Measurements from ENCODE around the gene TMEM59L.

TMEM59L gene

DNA sequence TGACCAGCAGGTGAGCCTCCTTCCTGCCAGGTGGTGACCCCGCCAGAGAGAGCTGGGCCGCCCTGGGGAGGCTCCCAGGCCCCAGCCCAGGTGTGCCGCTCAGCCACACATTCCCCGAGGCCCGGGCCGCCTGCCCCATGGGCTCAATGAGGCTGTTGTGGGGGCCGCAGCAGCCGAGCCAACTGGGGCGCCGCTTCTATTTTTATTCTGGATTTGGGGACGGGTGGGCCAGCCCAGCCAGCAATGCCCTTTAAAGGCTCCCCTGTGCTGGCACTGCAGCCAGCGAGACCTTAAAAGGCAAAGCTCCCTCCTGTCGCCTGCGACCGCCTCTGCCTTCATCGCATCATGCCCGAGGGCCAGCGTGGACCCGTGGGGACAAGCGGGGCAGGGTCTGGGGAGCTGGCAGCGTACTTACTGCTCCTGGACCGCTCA is 53.1 kb downstream of the TMEM59L start:
- DNase-seq (ENCODE audit: low read depth): no peak
- TF ChIP-seq, protein P1, sequence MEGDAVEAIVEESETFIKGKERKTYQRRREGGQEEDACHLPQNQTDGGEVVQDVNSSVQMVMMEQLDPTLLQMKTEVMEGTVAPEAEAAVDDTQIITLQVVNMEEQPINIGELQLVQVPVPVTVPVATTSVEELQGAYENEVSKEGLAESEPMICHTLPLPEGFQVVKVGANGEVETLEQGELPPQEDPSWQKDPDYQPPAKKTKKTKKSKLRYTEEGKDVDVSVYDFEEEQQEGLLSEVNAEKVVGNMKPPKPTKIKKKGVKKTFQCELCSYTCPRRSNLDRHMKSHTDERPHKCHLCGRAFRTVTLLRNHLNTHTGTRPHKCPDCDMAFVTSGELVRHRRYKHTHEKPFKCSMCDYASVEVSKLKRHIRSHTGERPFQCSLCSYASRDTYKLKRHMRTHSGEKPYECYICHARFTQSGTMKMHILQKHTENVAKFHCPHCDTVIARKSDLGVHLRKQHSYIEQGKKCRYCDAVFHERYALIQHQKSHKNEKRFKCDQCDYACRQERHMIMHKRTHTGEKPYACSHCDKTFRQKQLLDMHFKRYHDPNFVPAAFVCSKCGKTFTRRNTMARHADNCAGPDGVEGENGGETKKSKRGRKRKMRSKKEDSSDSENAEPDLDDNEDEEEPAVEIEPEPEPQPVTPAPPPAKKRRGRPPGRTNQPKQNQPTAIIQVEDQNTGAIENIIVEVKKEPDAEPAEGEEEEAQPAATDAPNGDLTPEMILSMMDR (IDR thresholded peaks at IDR 0.05; ENCODE audit: control insufficient read depth, insufficient read depth, low read depth, low read length, missing control alignments): no peak
- no peak overlapping the region for H3K4me3 ChIP-seq (ENCODE audit: control insufficient read depth, low read depth, low read length)

DNA sequence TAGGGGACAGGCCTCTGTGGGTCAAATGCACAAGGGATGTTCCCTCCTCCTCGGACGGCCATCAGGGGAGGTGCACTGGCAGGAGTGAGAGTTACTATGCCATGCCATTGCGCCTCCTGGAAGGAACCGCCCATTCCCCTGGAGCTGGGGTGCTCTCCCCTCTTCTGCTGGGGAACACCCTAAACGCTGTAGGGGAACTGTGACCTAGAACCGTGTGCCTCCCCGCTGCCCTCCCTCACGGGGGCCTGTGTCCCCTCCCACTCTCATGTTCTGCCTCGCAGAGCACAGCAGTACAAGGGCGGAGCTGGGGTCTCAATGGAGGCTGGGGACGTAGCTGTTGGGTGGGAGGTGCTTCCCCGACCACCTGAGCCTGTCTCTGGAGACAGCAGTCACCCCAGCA is 53.6 kb downstream of the TMEM59L start:
- H3K4me3 ChIP-seq (ENCODE audit: control insufficient read depth, low read depth, low read length): no peak overlapping the region
- TF ChIP-seq, protein P1 (IDR thresholded peaks at IDR 0.05; ENCODE audit: control insufficient read depth, insufficient read depth, low read depth, low read length, missing control alignments): no peak
- DNase-seq (ENCODE audit: low read depth): no peak

DNA sequence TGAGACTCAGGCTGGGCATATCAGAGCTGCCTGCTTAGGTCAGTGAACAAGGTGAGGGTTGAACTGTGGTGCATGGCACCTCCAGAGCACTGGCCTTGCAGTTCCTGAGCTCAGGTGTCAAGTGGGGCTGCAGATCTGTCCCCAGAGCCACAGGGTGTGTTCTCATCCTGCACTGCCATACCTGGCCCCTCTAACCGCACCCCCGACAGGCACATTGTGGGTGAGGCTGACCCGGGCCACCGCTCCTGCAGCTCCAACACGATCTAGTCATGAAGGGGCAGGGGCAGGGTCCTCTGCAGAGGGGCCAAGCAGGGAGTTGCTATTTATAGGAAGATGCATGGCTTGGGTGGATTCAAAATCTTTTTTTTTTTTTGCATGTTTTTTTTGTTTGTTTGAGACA is 54.1 kb downstream of the TMEM59L start:
- TF ChIP-seq, protein P1 (IDR thresholded peaks at IDR 0.05; ENCODE audit: control insufficient read depth, insufficient read depth, low read depth, low read length, missing control alignments): no peak
- H3K4me3 ChIP-seq (ENCODE audit: control insufficient read depth, low read depth, low read length): no peak overlapping the region
- DNase-seq (ENCODE audit: low read depth): no peak

GRCh38 chr19:18667531-18668251 is 55.0 kb downstream of the TMEM59L start:
- TF ChIP-seq, protein P1 (IDR thresholded peaks at IDR 0.05; ENCODE audit: control insufficient read depth, insufficient read depth, low read depth, low read length, missing control alignments): no peak
- DNase-seq (ENCODE audit: low read depth): no peak

GRCh38 chr19:18668252-18668631 is 55.6 kb downstream of the TMEM59L start:
- no peak for DNase-seq (ENCODE audit: low read depth)
- TF ChIP-seq, protein P1 (IDR thresholded peaks at IDR 0.05; ENCODE audit: control insufficient read depth, insufficient read depth, low read depth, low read length, missing control alignments): no peak
- no peak overlapping the region for H3K4me3 ChIP-seq (ENCODE audit: control insufficient read depth, low read depth, low read length)

More at GRCh38 chr19:18667531-18668251, 55.0 kb downstream of the TMEM59L start:
- H3K4me3 ChIP-seq (ENCODE audit: control insufficient read depth, low read depth, low read length): no peak overlapping the region

DNA sequence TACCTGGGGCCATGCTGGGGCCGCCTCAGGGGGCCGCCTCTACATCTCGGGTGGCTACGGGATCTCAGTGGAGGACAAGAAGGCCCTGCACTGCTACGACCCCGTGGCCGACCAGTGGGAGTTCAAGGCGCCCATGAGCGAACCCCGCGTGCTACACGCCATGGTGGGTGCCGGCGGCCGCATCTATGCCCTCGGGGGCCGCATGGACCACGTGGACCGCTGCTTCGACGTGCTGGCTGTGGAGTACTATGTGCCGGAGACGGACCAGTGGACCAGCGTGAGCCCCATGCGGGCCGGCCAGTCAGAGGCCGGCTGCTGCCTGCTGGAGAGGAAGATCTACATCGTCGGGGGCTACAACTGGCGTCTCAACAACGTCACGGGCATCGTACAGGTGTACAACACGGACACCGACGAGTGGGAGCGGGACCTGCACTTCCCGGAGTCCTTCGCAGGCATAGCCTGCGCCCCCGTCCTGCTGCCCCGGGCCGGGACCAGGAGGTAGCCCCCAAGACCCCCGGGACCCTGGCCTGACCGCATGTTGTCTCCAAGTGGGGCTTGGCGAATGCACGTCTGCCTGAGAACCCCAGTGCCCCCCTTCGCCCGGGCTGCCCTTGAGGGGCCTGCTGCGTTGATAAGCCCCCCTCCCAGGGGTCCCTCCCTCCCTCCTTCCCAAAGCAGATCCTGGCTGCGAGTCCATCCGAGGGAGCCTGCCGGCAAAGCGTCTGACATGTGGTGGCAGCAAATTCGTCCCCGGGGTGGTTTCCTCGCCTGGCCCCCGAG is 56.3 kb downstream of the TMEM59L start:
- no peak for DNase-seq (ENCODE audit: low read depth)
- TF ChIP-seq, protein P1 (IDR thresholded peaks at IDR 0.05; ENCODE audit: control insufficient read depth, insufficient read depth, low read depth, low read length, missing control alignments): no peak
- no peak overlapping the region for H3K4me3 ChIP-seq (ENCODE audit: control insufficient read depth, low read depth, low read length)
